A549 (cell line): Measurements from ENCODE around the gene MMP1. TPM values are rescaled to one million over a fixed set of nuclear protein-coding genes. Genes with fewer than 3 reads are reported as not detected.

Experiments used
- ATAC-seq, 2 experiments: fragments of 200-7000 bp in 1 of 2; fragments of >200 bp in 1 of 2; cut with Nextera tagmentation in 1 of 2; cut with Tn5 transposase in 1 of 2; 3 replicates each; pipeline versions ENCODE4 v1.8.0 to v1.9.1; 2018 to 2020; ENCODE audit warnings: mild to moderate bottlenecking in 1 of 2, moderate library complexity in 1 of 2
- CTCF ChIA-PET: fragments of 300-600 bp; sonication (Branson Sonifier 250); formaldehyde crosslinking; extraction: SDS; loops from one replicate; lab custom pipeline; 2021; ENCODE audit warnings: antibody characterized with exemption, inconsistent platforms; lab: Yijun Ruan, JAX
- POLR2A ChIA-PET: fragments of 350-600 bp; formaldehyde crosslinking; extraction: SDS; loops from one replicate; lab custom pipeline; 2021; ENCODE audit warnings: antibody characterized with exemption, inconsistent platforms; lab: Yijun Ruan, JAX
- DNase-seq, 2 experiments: peaks; one replicate each; pipeline versions ENCODE4 v3.0.0 to v3.0.0-alpha.2; 2011 to 2016; ENCODE audit warnings: low read depth in 1 of 2, low spot score in 1 of 2
- FAIRE-seq: peaks from 2 replicates; lab custom pipeline; 2011; peaks lifted over from hg19 to GRCh38; lab: Jason Lieb, UNC
- H3K27ac ChIP-seq, 2 experiments: fragments of >200 bp; sonication (Bioruptor Twin); formaldehyde crosslinking; 3 replicates each; pipeline ENCODE4 v1.5.1; 2016 to 2017
- H3K4me1 ChIP-seq: fragments of >200 bp; sonication (Bioruptor Twin); formaldehyde crosslinking; 3 replicates; pipeline ENCODE4 v1.6.1; 2016
- H3K4me2 ChIP-seq: fragments of >200 bp; sonication (Bioruptor Twin); formaldehyde crosslinking; 3 replicates; pipeline ENCODE4 v1.6.1; 2016
- H3K4me3 ChIP-seq: fragments of >200 bp; sonication (Bioruptor Twin); formaldehyde crosslinking; 3 replicates; pipeline ENCODE4 v1.5.1; 2016
- H3K9me3 ChIP-seq: fragments of >200 bp; sonication (Bioruptor Twin); formaldehyde crosslinking; 3 replicates; pipeline ENCODE4 v1.6.1; 2016
- CHD2 ChIP-seq: fragments of 150-350 bp; IDR thresholded peaks from 2 replicates; pipeline ENCODE4 v1.6.1; 2014; ENCODE audit warnings: low read length; ENCODE audit not compliant: partially characterized antibody
- CTCF ChIP-seq: fragments of >200 bp; sonication (Bioruptor Twin); formaldehyde crosslinking; IDR thresholded peaks from 3 replicates; pipeline ENCODE4 v1.5.1; 2016
- E2F6 ChIP-seq: IDR thresholded peaks from 2 replicates; pipeline ENCODE4 v1.6.1; 2012; ENCODE audit warnings: low read depth, borderline replicate concordance
- FOSB ChIP-seq: fragments of 250-450 bp; sonication (Bioruptor Pico); IDR thresholded peaks from 2 replicates; pipeline ENCODE4 v1.5.0; 2020; ENCODE audit warnings: mild to moderate bottlenecking, moderate library complexity
- GATA3 ChIP-seq: IDR thresholded peaks from 2 replicates; pipeline ENCODE4 v1.6.1; 2012; ENCODE audit warnings: borderline replicate concordance
- HDAC2 ChIP-seq: fragments of 200-600 bp; sonication (generic); IDR thresholded peaks from 2 replicates; pipeline ENCODE4 v1.6.1; 2016
- HOXA7 ChIP-seq: fragments of 250-450 bp; sonication (Bioruptor Pico); IDR thresholded peaks from 2 replicates; pipeline ENCODE4 v1.5.0; 2020; ENCODE audit warnings: mild to moderate bottlenecking, moderate library complexity
- JUN ChIP-seq, 2 experiments: fragments of >200 bp; sonication (Bioruptor Twin); formaldehyde crosslinking; IDR thresholded peaks; 2 replicates in 1 of 2; 3 replicates in 1 of 2; pipeline ENCODE4 v1.6.1; 2016 to 2017
- KDM5A ChIP-seq: fragments of 200-600 bp; sonication (generic); IDR thresholded peaks from 2 replicates; pipeline ENCODE4 v1.6.1; 2016; ENCODE audit warnings: antibody characterized with exemption, mild to moderate bottlenecking
- MYC ChIP-seq: IDR thresholded peaks from 2 replicates; pipeline ENCODE4 v1.6.1; 2012; ENCODE audit warnings: mild to moderate bottlenecking, inconsistent platforms, low read length, improper control_type of control experiment, borderline replicate concordance
- NPAS2 ChIP-seq: fragments of 250-450 bp; sonication (Bioruptor Pico); IDR thresholded peaks from 2 replicates; pipeline ENCODE4 v1.8.0; 2022; ENCODE audit warnings: mild to moderate bottlenecking, moderate library complexity, borderline replicate concordance
- NR3C1 ChIP-seq: fragments of >200 bp; sonication (Bioruptor Twin); formaldehyde crosslinking; IDR thresholded peaks from 3 replicates; pipeline ENCODE4 v1.6.1; 2017
- POLR2A ChIP-seq: IDR thresholded peaks from 2 replicates; pipeline ENCODE4 v1.6.1; 2012; ENCODE audit warnings: mild to moderate bottlenecking, low read length
- RARB ChIP-seq: fragments of 250-450 bp; sonication (Bioruptor Pico); IDR thresholded peaks from 2 replicates; pipeline ENCODE4 v1.8.0; 2021; ENCODE audit warnings: mild to moderate bottlenecking, moderate library complexity
- SMC3 ChIP-seq: fragments of >200 bp; sonication (Bioruptor Twin); formaldehyde crosslinking; IDR thresholded peaks from 3 replicates; pipeline ENCODE4 v1.6.1; 2018; ENCODE audit warnings: inconsistent platforms
- TFCP2L1 ChIP-seq: fragments of 250-450 bp; sonication (Bioruptor Pico); IDR thresholded peaks from 2 replicates; pipeline ENCODE4 v1.5.0; 2021; ENCODE audit warnings: mild to moderate bottlenecking
- TP53 ChIP-seq: fragments of 250-450 bp; sonication (Bioruptor Pico); IDR thresholded peaks from 2 replicates; pipeline ENCODE4 v1.5.0; 2021; ENCODE audit warnings: mild to moderate bottlenecking, moderate library complexity
- WGBS: methylation state at CpG from one replicate; pipeline ENCODE4 v1.1.6; 2017; ENCODE audit errors: missing lambda C conversion rate; 5-methylcytosine and 5-hydroxymethylcytosine counted together
- polyA plus RNA-seq, 4 experiments: library from polyadenylated mRNA; depleted of rRNA in 3 of 4; stranded (reverse); fragments of >200 nt; fragmentation: RNase III in 1 of 4; extraction: RNeasy Plus Mini Kit Qiagen cat#74134 plus additional on column Dnase treatment in 1 of 4; gene quantifications; 2 replicates in 3 of 4; 3 replicates in 1 of 4; pipeline ENCODE4 v1.2.3, GENCODE V29; 2011 to 2017
- TF ChIP-seq, protein P1 (sequence below): fragments of 250-450 bp; sonication (Bioruptor Pico); IDR thresholded peaks from 2 replicates; pipeline ENCODE4 v1.5.0; 2021; ENCODE audit warnings: mild to moderate bottlenecking, moderate library complexity, borderline replicate concordance

Gene MMP1
- polyA plus RNA-seq, 2 of the 4 experiments (the other 2 are of a cell fraction) = 0.06 to 0.12 TPM

DNA sequence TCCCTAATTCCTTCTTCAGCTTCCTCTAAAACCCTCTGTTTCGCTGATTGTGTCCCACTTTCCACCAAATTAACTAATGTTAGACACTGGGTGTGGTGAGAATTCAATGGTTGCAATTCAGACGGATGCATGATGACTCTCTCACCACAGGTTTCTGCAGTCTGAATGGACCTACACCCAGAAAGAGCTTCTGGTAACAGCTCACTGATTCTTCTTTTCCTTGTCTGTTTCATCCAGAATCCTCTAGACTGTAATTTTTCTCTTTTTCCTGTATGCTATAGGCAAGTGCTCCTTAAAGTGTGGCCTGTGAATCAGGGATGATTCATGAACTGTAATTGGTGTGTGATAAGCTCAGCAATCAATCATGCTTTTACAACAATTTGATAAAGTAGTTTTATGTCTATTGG, 35.6 kb downstream of the MMP1 start:
- ATAC-seq (peak in 1 of 2 experiments; percentile 28; a peak in 1 of 6 replicates), FAIRE-seq (no peak), DNase-seq (no peak)
- POLR2A ChIA-PET = no interaction called here
- Histone ChIP-seq H3K4me2 (peak overlapping the region; percentile 64), H3K4me1 (peaks cover 52% of the 10 kb centered on the region), H3K27ac (peak overlapping the region; percentile 28 to 65; a peak in 4 of 6 replicates), H3K9me3 (no peaks in the 10 kb centered on the region), H3K4me3 (no peak overlapping the region)
- TF ChIP-seq NPAS2 (CRISPR knock-in tag) (no peak), FOSB (no peak), CTCF (no peak), JUN (IDR thresholded peaks at IDR 0.05) (no peak), TP53 (CRISPR knock-in tag) (no peak), RARB (no peak), NR3C1 (no peak)
- TF ChIP-seq, protein P1, sequence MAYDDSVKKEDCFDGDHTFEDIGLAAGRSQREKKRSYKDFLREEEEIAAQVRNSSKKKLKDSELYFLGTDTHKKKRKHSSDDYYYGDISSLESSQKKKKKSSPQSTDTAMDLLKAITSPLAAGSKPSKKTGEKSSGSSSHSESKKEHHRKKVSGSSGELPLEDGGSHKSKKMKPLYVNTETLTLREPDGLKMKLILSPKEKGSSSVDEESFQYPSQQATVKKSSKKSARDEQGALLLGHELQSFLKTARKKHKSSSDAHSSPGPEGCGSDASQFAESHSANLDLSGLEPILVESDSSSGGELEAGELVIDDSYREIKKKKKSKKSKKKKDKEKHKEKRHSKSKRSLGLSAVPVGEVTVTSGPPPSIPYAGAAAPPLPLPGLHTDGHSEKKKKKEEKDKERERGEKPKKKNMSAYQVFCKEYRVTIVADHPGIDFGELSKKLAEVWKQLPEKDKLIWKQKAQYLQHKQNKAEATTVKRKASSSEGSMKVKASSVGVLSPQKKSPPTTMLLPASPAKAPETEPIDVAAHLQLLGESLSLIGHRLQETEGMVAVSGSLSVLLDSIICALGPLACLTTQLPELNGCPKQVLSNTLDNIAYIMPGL (CRISPR knock-in tag) = no peak
- WGBS = 52% methylated on average over 2 of the region's 2 CpGs
- CTCF ChIA-PET = interaction anchor here (1.0 to 1.8 kb wide), 2 partner anchors 20 to 28 kb away, joined by 3 to 4 read pairs; no protein-coding TSS in a partner anchor

DNA sequence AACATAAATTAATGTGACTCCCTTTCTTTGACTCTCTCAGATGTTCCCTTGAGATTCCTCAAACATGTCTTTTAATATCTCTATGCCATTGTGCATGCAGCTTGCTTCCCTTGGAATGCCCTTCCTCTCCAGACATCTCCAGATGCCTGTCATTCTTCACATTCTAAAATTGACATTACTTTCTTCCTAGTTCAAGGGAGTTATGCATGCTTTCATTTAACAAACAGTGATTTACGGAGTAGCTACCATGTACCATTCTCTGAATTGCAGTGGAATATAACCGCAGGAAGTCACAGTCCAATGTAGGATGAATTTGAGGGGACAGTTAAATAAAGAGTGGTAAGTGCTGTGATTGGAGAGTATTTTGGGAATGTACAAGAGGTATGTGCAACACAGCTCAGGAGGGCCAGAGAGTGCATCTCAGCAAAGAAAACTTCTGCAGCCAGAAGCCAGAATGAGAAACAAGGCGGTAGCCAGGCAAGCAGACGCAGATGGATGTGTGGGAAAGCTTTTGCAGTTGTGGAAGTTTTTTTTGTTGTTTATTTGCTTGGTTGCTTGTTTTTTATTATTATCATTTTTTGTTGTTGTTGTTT, 36.2 kb downstream of the MMP1 start:
- TF ChIP-seq GATA3 = no peak; the same call in 1 of the 2 replicates
- no peak for TF ChIP-seq KDM5A
- TF ChIP-seq TFCP2L1 (CRISPR knock-in tag) = no peak
- TF ChIP-seq HOXA7 (CRISPR knock-in tag) = no peak
- TF ChIP-seq HDAC2 = no peak
- no peak for TF ChIP-seq E2F6
- TF ChIP-seq NPAS2 (CRISPR knock-in tag) = no peak
- no peak for TF ChIP-seq MYC
- TF ChIP-seq SMC3 = no peak
- TF ChIP-seq FOSB = no peak
- TF ChIP-seq POLR2A = no peak
- TF ChIP-seq CHD2 = no peak
- TF ChIP-seq, all 56 proteins: peak for 0
- no peaks in the 10 kb centered on the region for H3K9me3 ChIP-seq
- POLR2A ChIA-PET = no interaction called here
- peak overlapping the region; percentile 64 for H3K4me2 ChIP-seq
- H3K4me1 ChIP-seq = peaks cover 52% of the 10 kb centered on the region
- H3K4me3 ChIP-seq = no peak overlapping the region
- ATAC-seq (peak in 1 of 2 experiments; percentile 74; a peak in 3 of 6 replicates), FAIRE-seq (no peak), DNase-seq (no peak)
- peak overlapping the region; percentile 42 to 65; a peak in 5 of 6 replicates for H3K27ac ChIP-seq
- CTCF ChIA-PET = interaction anchor here (0.6 to 1.8 kb wide), 5 partner anchors 8 to 179 kb away, joined by 3 to 5 read pairs (median 3); no protein-coding TSS in a partner anchor
- 51% methylated on average over 4 of the region's 4 CpGs for WGBS
